Aorta (tissue), 5 donors: ENCODE results near the gene CYSRT1. TPM values are rescaled to one million over a fixed set of nuclear protein-coding genes. Genes with fewer than 3 reads are reported as not detected.
"Not testable (repeated sequence)": the region's sequence is repeated elsewhere in the genome, so short reads cannot be mapped to it uniquely, and the experiment has no call there.

Source experiments
- ATAC-seq: fragments of 200-7000 bp; cut with Tn5 transposase; one replicate; pipeline ENCODE4 v1.9.1; 2022; ENCODE audit warnings: moderate library complexity; ENCODE audit not compliant: low FRiP score
- DNase-seq, 2 donors: peaks; one replicate each; pipeline ENCODE4 v3.0.0-alpha.2; 2020
- H3K27ac ChIP-seq, 2 donors: one replicate each; pipeline ENCODE4 v1.5.1; 2013; ENCODE audit warnings: low read length in 2 of 2, mild to moderate bottlenecking in 2 of 2, moderate library complexity in 2 of 2, control low read depth in 1 of 2, inconsistent platforms in 1 of 2, low read depth in 1 of 2
- H3K27me3 ChIP-seq, 2 donors: one replicate each; pipeline ENCODE4 v1.6.1; 2013; ENCODE audit warnings: control low read depth in 1 of 2, low read length in 1 of 2, mild to moderate bottlenecking in 1 of 2, moderate library complexity in 1 of 2; ENCODE audit not compliant: insufficient read depth in 2 of 2, control insufficient read depth in 1 of 2
- H3K36me3 ChIP-seq, 2 donors: one replicate each; pipeline ENCODE4 v1.6.1; 2013; ENCODE audit warnings: control low read depth in 1 of 2, low read length in 1 of 2, mild to moderate bottlenecking in 1 of 2; ENCODE audit not compliant: insufficient read depth in 2 of 2, control insufficient read depth in 1 of 2
- H3K4me1 ChIP-seq, 2 donors: one replicate each; pipeline ENCODE4 v1.6.1; 2013; ENCODE audit warnings: low read length in 2 of 2, control low read depth in 1 of 2, mild to moderate bottlenecking in 1 of 2, moderate library complexity in 1 of 2; ENCODE audit not compliant: insufficient read depth in 2 of 2, control insufficient read depth in 1 of 2
- H3K4me3 ChIP-seq, 2 donors: one replicate each; pipeline ENCODE4 v1.5.1; 2013; ENCODE audit warnings: low read length in 2 of 2, control low read depth in 1 of 2, mild to moderate bottlenecking in 1 of 2
- H3K9me3 ChIP-seq: one replicate; pipeline ENCODE4 v1.6.1; 2013; ENCODE audit warnings: mild to moderate bottlenecking, low read length; ENCODE audit not compliant: control insufficient read depth
- WGBS, 2 donors: extraction: QIAGEN DNeasy Blood & Tissue Kit; methylation state at CpG; one replicate each; pipeline ENCODE4 v1.1.7; 2013; 5-methylcytosine and 5-hydroxymethylcytosine counted together
- intact Hi-C, 2 donors: fragments of 100-400 bp; cut with DNase I; formaldehyde crosslinking; loops; one replicate each; pipeline versions ENCODE4 v1.14.2 to v1.15.0; 2022
- polyA plus RNA-seq, 2 donors: library from polyadenylated mRNA; stranded (reverse); fragments of 200-250 nt; gene quantifications; one replicate each; pipeline ENCODE4 v1.2.3, GENCODE V29; 2013
- total RNA-seq, 2 donors: library from RNA; stranded (reverse); fragmentation: NEBNext Ultra II Directional; extraction: Animal tissue kit (Norgen Biotek cat#: 25700); gene quantifications; one replicate each; pipeline ENCODE4 v1.2.1, GENCODE V29; 2021
- donor health status: healthy with polysubstance abuse.
- donor health status: Bipolar disorder and iron deficiency.
- donor health status: DM: no; HTN: no; CAD: no.
- donor health status: DM: no; HTN: no; CAD: no.
- donor health status: DM: yes; HTN: yes; CAD: no.

CYSRT1 gene
- total and polyA plus RNA-seq, 4 donors = 1.1 TPM; not detected in 3

GRCh38 chr9:137262173-137262908 is 37.4 kb downstream of the CYSRT1 start:
- ATAC-seq, DNase-seq, H3K4me1 ChIP-seq, H3K27ac ChIP-seq, H3K36me3 ChIP-seq, intact Hi-C loops, H3K9me3 ChIP-seq, H3K4me3 ChIP-seq, H3K27me3 ChIP-seq: not testable (repeated sequence)
- 27 to 29% methylated on average over 14 to 15 of the region's 15 CpGs for WGBS, 2 donors

- intact Hi-C loops = no loop called here
- ATAC-seq = peak; percentile 51
- WGBS, 2 donors = 90 to 93% methylated on average over 24 of the region's 24 CpGs
- H3K27ac ChIP-seq = no peak overlapping the region
- no peaks in the 10 kb centered on the region for H3K27me3 ChIP-seq
- no peak for DNase-seq
- H3K9me3 ChIP-seq = no peaks in the 10 kb centered on the region
- peaks cover 0 to 2% of the 10 kb centered on the region in 2 donors for H3K36me3 ChIP-seq
- no peak overlapping the region for H3K4me3 ChIP-seq
- H3K4me1 ChIP-seq = no peaks in the 10 kb centered on the region
Measured at GRCh38 chr9:137262909-137263285, 37.9 kb downstream of the CYSRT1 start.

GRCh38 chr9:137263506-137263905 is 38.5 kb downstream of the CYSRT1 start:
- Histone ChIP-seq H3K4me3 (no peak overlapping the region), H3K4me1 (no peaks in the 10 kb centered on the region), H3K36me3 (peaks cover 0 to 2% of the 10 kb centered on the region in 2 donors), H3K9me3 (no peaks in the 10 kb centered on the region), H3K27ac (no peak overlapping the region), H3K27me3 (no peaks in the 10 kb centered on the region)
- intact Hi-C loops = no loop called here
- no peak for ATAC-seq
- no peak for DNase-seq
- WGBS, 2 donors = 78 to 82% methylated on average over 10 of the region's 10 CpGs

GRCh38 chr9:137264067-137264466 is 39.1 kb downstream of the CYSRT1 start:
- 92 to 94% methylated on average over 22 of the region's 22 CpGs for WGBS, 2 donors
- Histone ChIP-seq H3K27me3 (no peaks in the 10 kb centered on the region), H3K27ac (no peak overlapping the region), H3K36me3 (peaks cover 0 to 2% of the 10 kb centered on the region in 2 donors), H3K4me1 (peaks cover 0 to 4% of the 10 kb centered on the region in 2 donors), H3K9me3 (no peaks in the 10 kb centered on the region), H3K4me3 (no peak overlapping the region)
- peak in 1 of 2 donors; percentile 73 for DNase-seq
- no peak for ATAC-seq
- intact Hi-C loops = no loop called here

GRCh38 chr9:137265496-137266161 is 40.7 kb downstream of the CYSRT1 start:
- DNase-seq (peak in 1 of 2 donors; percentile 35), ATAC-seq (no peak)
- peaks cover 0 to 2% of the 10 kb centered on the region in 2 donors for H3K36me3 ChIP-seq
- H3K4me1 ChIP-seq = peaks cover 2 to 4% of the 10 kb centered on the region in 2 donors
- no peak overlapping the region for H3K4me3 ChIP-seq
- no peaks in the 10 kb centered on the region for H3K9me3 ChIP-seq
- H3K27ac ChIP-seq = no peak overlapping the region
- WGBS, 2 donors = 90 to 96% methylated on average over 29 of the region's 29 CpGs
- intact Hi-C loops = no loop called here
- H3K27me3 ChIP-seq = no peaks in the 10 kb centered on the region

GRCh38 chr9:137266162-137266527 is 41.2 kb downstream of the CYSRT1 start:
- H3K9me3 ChIP-seq = no peaks in the 10 kb centered on the region
- peaks cover 0 to 2% of the 10 kb centered on the region in 2 donors for H3K36me3 ChIP-seq
- peak in 1 of 2 donors; percentile 76 for DNase-seq
- H3K4me1 ChIP-seq = peaks cover 2 to 4% of the 10 kb centered on the region in 2 donors
- H3K4me3 ChIP-seq = no peak overlapping the region
- H3K27me3 ChIP-seq = no peaks in the 10 kb centered on the region
- no peak overlapping the region for H3K27ac ChIP-seq
- 85 to 89% methylated on average over 15 of the region's 15 CpGs for WGBS, 2 donors
- intact Hi-C loops = no loop called here
- no peak for ATAC-seq

GRCh38 chr9:137266585-137267453 is 41.8 kb downstream of the CYSRT1 start:
- ATAC-seq (no peak), DNase-seq (no peak)
- H3K36me3 ChIP-seq = peaks cover 0 to 2% of the 10 kb centered on the region in 2 donors
- H3K4me3 ChIP-seq = no peak overlapping the region
- WGBS, 2 donors = 89 to 95% methylated on average over 34 of the region's 34 CpGs
- intact Hi-C loops = no loop called here
- H3K4me1 ChIP-seq = peaks cover 2 to 4% of the 10 kb centered on the region in 2 donors
- no peaks in the 10 kb centered on the region for H3K9me3 ChIP-seq
- H3K27me3 ChIP-seq = no peaks in the 10 kb centered on the region
- no peak overlapping the region for H3K27ac ChIP-seq

GRCh38 chr9:137267933-137268355 is 43.0 kb downstream of the CYSRT1 start:
- no peaks in the 10 kb centered on the region for H3K9me3 ChIP-seq
- H3K4me3 ChIP-seq = no peak overlapping the region
- H3K27me3 ChIP-seq = no peaks in the 10 kb centered on the region
- no peak for DNase-seq
- peaks cover 0 to 2% of the 10 kb centered on the region in 2 donors for H3K36me3 ChIP-seq
- WGBS, 2 donors = 94% methylated on average over 6 of the region's 6 CpGs
- intact Hi-C loops = no loop called here
- peak overlapping the region in 1 of 2 donors; percentile 11 for H3K27ac ChIP-seq
- H3K4me1 ChIP-seq = peaks cover 2 to 4% of the 10 kb centered on the region in 2 donors
- no peak for ATAC-seq
